HG03520 (cell line): ENCODE measurements around the gene TIPRL.

Experiments
- ATAC-seq: cut with Tn5 transposase; IDR thresholded peaks from one replicate; pipeline ENCODE4 v1.9.1; 2021; ENCODE audit warnings: mild to moderate bottlenecking, moderate library complexity; ENCODE audit not compliant: unreplicated experiment

TIPRL gene

GRCh38 chr1:168243636-168244212, 65.0 kb downstream of the TIPRL start:
- ATAC-seq, result no peak

GRCh38 chr1:168245042-168245441, 66.3 kb downstream of the TIPRL start:
- ATAC-seq, result no peak

GRCh38 chr1:168246506-168246905, 67.7 kb downstream of the TIPRL start:
- no peak for ATAC-seq
